Left ventricle myocardium superior (tissue), 1 donor: ENCODE data around the gene SIL1. TPM values are rescaled to one million over a fixed set of nuclear protein-coding genes. Genes with fewer than 3 reads are reported as not detected.
"Not testable (repeated sequence)": the region's sequence is repeated elsewhere in the genome, so short reads cannot be mapped to it uniquely, and the experiment has no call there.

Source experiments
- ATAC-seq: fragments of 200-7000 bp; cut with Tn5 transposase; one replicate; pipeline ENCODE4 v1.9.1; 2020; ENCODE audit warnings: mild to moderate bottlenecking, moderate library complexity
- DNase-seq: peaks from one replicate; pipeline ENCODE4 v3.0.0-alpha.2; 2020
- intact Hi-C: fragments of 100-400 bp; cut with micrococcal nuclease; formaldehyde crosslinking; loops from one replicate; pipeline ENCODE4 v1.11.0; 2022
- total RNA-seq: library from RNA; stranded (reverse); fragmentation: NEBNext Ultra II Directional; extraction: Animal tissue kit (Norgen Biotek cat#: 25700); gene quantifications from one replicate; pipeline ENCODE4 v1.2.1, GENCODE V29; 2021
- donor health status: DM: no; HTN: yes; CAD: no; lungs with severe emphysema.

Gene SIL1
- total RNA-seq, 1 donor from 2014 or later, result 46.0 TPM

GRCh38 chr5:139180850-139181249 lies 17.3 kb downstream of the SIL1 start:
- ATAC-seq, result no peak
- intact Hi-C loops, result no loop called here
- no peak for DNase-seq

GRCh38 chr5:139179778-139180513 lies 18.2 kb downstream of the SIL1 start:
- intact Hi-C loops, DNase-seq, ATAC-seq: not testable (repeated sequence)

- ATAC-seq (peak; percentile 40), DNase-seq (no peak)
- intact Hi-C loops, result no loop called here
These were observed 19.2 kb downstream of the SIL1 start for GRCh38 chr5:139178935-139179334.

- intact Hi-C loops, result no loop called here
- DNase-seq (no peak), ATAC-seq (no peak)
These were observed 19.6 kb downstream of the SIL1 start for GRCh38 chr5:139178589-139178917.

- DNase-seq, result peak; percentile 76
- intact Hi-C loops, result no loop called here
- ATAC-seq, result peak; percentile 95
These were observed 20.2 kb downstream of the SIL1 start for GRCh38 chr5:139177809-139178588.

GRCh38 chr5:139177281-139177680 lies 20.9 kb downstream of the SIL1 start:
- intact Hi-C loops, ATAC-seq, DNase-seq: not testable (repeated sequence)

GRCh38 chr5:139174382-139174781 lies 23.8 kb downstream of the SIL1 start:
- DNase-seq, intact Hi-C loops, ATAC-seq: not testable (repeated sequence)

- intact Hi-C loops, result no loop called here
- no peak for DNase-seq
- no peak for ATAC-seq
These were observed 26.3 kb downstream of the SIL1 start for GRCh38 chr5:139171779-139172404.

GRCh38 chr5:139167952-139168720 lies 30.0 kb downstream of the SIL1 start:
- ATAC-seq (no peak), DNase-seq (no peak)
- intact Hi-C loops, result no loop called here

GRCh38 chr5:139167533-139167932 lies 30.6 kb downstream of the SIL1 start:
- intact Hi-C loops, result no loop called here
- no peak for DNase-seq
- no peak for ATAC-seq

- DNase-seq (no peak), ATAC-seq (no peak)
- intact Hi-C loops, result no loop called here
These were observed 31.1 kb downstream of the SIL1 start for GRCh38 chr5:139167063-139167462.

- intact Hi-C loops, DNase-seq, ATAC-seq: not testable (repeated sequence)
These were observed 33.3 kb downstream of the SIL1 start for GRCh38 chr5:139164897-139165296.

GRCh38 chr5:139164020-139164419 lies 34.1 kb downstream of the SIL1 start:
- ATAC-seq (no peak), DNase-seq (no peak)
- intact Hi-C loops, result no loop called here

- intact Hi-C loops, result no loop called here
- no peak for DNase-seq
These were observed 35.7 kb downstream of the SIL1 start for GRCh38 chr5:139162448-139162847.

GRCh38 chr5:139158791-139159190 lies 39.4 kb downstream of the SIL1 start:
- DNase-seq (no peak), ATAC-seq (no peak)
- intact Hi-C loops, result no loop called here

More at GRCh38 chr5:139162448-139162847, 35.7 kb downstream of the SIL1 start:
- no peak for ATAC-seq

- ATAC-seq (no peak), DNase-seq (no peak)
- intact Hi-C loops, result no loop called here
These were observed 40.6 kb downstream of the SIL1 start for GRCh38 chr5:139157556-139157955.

GRCh38 chr5:139156814-139157213 lies 41.4 kb downstream of the SIL1 start:
- intact Hi-C loops, result no loop called here
- DNase-seq (no peak), ATAC-seq (no peak)

GRCh38 chr5:139155333-139155732 lies 42.8 kb downstream of the SIL1 start:
- ATAC-seq (no peak), DNase-seq (no peak)
- intact Hi-C loops, result no loop called here

GRCh38 chr5:139151902-139152301 lies 46.3 kb downstream of the SIL1 start:
- ATAC-seq, result no peak
- intact Hi-C loops, result no loop called here

More at GRCh38 chr5:139151902-139152301, 46.3 kb downstream of the SIL1 start:
- DNase-seq, result no peak
